Stimulated activated CD8-positive, alpha-beta memory T cell treated with anti-CD3 and anti-CD28 coated beads, Interleukin-15, amount 100 ng/mL, for 4 hours (primary cell): ENCODE results near the gene HCN3.
A peak's percentile ranks its signal among the peaks of the same experiment; 100 is the strongest.
"Not testable (repeated sequence)": the region's sequence is repeated elsewhere in the genome, so short reads cannot be mapped to it uniquely, and the experiment has no call there.

ENCODE experiments used
- DNase-seq, 2 donors: peaks; one replicate each; pipeline ENCODE4 v3.0.0-alpha.2; 2020; ENCODE audit warnings: low read depth in 2 of 2

The HCN3 gene

DNA sequence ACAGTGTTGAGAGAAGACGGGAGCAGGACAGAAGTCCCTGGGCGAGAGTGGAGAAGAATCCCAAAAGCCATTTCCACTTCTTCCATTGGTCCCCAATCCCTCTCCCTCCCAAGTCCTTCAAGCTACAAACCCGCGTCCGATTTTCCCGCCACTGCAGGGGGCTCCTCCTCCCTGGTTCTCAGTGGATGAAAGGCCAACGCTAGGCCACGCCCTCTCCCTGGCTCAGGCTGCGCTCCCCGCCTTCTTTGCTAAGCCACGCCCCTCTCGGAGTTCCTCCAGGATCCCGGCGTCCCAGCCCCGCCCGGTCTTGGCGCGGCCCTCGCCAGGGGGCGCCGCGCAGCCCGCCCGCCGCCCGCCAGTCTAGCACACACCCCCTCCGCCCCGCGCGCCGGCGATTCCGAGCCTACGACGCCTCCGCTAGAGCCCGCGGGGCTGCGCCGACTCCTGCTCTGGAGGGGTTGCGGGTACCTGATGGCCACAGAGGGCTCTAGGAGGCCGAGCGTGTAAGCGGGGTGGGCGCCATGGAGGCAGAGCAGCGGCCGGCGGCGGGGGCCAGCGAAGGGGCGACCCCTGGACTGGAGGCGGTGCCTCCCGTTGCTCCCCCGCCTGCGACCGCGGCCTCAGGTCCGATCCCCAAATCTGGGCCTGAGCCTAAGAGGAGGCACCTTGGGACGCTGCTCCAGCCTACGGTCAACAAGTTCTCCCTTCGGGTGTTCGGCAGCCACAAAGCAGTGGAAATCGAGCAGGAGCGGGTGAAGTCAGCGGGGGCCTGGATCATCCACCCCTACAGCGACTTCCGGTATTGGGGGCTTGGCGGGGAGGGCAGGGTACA lies at the start of gene HCN3:
TSS of gene HCN3 (plus strand) at position 394 of the 832 bp plus-strand sequence. CDS start at position 522, 128 bp downstream.
- DNase-seq, result peak; percentile 86 to 89

DNA sequence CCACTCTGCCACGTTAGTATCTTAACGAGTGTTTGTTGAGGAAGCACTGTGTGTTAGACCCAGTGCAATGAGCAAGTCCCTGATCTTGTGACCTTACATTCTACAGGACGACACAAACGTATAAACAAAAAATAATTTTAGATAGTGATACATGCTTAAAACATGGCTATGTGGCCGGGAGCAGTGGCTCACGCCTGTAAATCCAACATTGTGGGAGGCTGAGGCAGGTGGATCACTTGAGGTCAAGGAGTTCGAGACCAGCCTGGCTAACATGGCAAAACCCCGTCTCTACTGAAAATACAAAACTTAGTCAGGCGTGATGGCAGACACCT lies 49.2 kb upstream of the HCN3 start:
- no peak for DNase-seq

DNA sequence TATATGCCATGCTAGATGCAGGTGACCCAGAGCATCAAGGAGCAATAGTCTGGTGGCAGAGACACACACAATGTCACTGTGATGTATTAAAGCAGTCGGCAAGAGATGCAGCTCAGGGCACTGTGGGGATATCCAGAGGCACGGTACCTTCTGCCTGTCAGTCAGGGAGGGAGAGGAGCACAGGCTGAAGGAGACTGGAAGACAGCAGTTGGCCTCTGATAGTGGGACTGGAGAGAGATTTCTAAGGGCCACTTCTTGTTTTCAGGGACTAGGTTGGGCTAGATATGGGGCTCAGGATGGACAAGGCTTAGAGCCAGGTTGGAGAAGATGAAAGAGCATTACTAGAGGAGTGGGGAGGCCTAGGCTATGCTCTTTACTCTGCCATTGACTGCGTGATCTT lies 46.0 kb upstream of the HCN3 start:
- DNase-seq, result not testable (repeated sequence)

DNA sequence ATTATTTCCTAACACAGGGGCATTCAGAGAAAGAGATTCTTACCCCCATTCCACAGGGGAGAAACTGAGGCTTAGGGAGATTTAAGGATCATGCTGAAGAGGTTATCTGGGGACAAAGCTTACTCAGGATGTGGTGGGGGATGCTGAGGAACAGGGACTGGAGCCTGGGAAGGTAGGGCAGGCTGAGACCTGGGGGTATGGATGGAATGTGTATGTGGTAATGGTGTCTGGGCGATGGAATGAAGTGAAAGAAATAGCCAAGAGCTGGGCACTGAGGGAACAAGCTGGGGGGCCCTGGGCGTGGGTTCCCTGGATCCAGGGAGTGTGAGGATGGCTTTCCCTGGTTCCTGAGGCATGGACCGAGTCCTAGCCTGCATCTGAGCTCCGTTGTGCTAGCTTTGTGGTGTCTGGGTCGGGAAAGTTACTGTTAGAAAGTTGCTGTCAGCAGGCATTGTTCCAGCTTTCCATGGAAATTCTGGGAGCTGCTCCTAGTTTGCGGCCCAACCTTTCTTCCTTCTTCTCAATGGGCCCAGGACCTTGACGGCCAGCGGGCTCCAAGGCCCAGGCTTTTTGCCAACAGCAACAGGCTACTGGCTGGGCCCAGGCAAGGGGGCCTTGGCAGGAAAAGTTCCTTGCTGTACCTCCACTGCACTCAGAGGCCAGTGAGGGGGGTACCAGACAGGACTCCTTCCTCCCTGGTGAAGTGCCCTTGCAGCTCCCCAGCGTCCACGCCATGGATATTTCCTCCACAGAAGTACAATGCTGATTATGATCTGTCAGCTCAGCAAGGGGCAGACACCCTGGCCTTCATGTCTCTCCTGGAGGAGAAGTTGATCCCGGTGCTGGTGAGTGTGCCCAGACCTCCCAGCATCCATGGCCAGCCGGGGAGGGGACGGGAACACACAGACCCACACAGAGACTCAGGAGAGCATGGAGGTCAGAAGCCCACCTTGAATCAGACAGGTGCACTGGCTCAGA lies 45.0 kb upstream of the HCN3 start:
- not testable (repeated sequence) for DNase-seq

DNA sequence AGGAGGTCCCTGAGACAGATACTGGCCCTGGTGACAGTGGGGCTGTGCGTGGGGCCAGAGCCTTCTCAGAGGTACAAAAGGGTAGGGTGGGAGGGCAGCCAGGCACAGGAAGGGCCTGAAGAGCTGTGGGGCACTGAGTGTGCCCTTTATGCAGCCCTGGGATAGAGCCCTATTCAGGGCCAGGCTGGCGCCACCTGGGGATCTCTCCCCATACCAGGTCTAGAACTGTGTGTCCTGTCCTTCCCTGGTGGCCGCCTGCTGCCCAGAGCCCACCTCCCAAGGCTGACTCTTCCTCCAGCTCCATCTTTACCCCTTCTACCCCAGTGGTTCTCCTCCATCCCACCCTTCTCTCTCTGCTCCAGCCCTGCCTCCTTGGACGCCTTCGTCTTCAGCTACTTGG lies 43.8 kb upstream of the HCN3 start:
- not testable (repeated sequence) for DNase-seq

DNA sequence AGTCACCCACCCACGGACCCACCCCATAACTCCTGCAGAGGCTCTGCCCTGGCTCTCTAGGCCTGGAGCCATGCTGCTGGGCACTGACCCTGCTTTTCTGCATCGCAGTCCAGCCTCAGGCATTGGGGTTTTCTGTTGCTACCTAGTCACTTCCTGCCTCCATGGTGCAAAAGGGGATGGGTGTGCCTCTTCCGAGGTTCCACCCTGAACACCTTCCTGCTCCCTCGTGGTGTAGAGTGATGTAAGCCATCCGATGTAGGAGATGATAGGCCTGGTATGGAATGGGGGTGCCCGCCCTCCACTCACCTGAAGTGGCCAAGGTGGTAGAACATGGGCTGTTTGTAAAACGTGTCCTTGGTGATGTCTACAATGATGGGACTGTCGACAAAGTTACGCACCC lies 41.9 kb upstream of the HCN3 start:
- DNase-seq, result not testable (repeated sequence)

DNA sequence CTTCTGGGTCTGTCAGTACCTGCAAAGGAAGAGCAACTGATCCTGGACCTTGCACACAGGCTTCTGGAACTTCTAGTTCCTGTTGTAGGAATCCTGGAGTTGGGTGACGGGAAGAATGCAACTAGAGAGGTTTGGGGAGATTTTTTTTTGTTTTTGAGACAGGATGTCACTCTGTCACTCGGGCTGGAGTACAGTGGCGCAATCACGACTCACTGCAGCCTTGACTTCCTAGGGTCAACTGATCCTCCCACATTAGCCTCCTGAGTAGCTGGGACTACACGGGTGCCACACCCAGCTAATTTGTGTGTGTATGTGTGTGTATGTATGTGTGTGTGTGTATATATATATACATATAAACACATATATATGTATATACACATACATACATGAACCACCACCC lies 40.8 kb upstream of the HCN3 start:
- DNase-seq, result no peak

DNA sequence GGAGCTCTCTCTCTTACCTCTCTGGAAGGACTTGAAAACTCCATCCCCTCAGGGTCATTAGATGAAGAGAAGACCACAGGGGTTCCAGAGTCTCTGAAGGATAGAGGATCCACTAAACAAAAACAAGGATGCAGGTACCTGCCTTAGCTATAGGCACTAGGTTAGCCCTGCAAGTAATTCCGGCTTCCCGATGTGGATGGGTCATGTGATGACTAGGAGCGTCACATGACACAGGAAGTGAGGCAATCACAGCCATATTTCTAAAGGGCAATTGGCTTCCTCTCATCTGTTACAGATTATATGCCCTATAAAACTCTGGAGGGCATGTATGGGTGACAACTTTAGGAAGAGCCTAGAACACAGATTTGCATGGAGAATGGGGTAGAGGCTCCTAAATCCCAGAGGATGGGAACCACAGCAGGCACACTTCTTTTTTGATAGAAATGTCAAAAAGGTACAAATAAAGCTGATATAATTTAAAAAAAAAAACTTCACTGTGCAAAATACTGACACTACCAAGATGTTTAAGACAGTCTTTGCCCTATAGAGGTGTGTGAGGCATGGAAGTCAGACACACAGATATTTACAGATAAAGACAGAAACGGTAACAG lies 36.1 kb upstream of the HCN3 start:
- DNase-seq, result peak in 1 of 2 donors; percentile 52

DNA sequence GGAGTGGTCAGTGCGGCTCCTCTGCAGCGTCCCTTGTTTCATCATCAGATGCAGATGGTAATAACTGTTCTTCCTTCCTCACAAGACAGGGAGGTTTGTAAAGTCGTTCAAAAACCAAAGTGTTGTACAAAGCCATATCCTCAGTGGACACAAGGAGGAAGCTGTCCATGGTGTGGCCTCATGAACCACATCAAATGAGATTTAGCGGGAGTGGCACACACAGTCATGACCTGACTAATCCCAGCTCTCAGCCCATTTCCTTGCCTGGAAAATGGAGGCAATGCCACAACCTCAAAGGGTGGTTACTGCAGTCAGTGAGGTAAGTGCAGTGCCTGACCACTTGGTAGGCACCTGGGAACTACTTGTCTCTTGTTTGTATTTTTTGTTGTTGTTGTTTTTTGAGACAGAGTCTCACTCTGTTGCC lies 35.4 kb upstream of the HCN3 start:
- no peak for DNase-seq

DNA sequence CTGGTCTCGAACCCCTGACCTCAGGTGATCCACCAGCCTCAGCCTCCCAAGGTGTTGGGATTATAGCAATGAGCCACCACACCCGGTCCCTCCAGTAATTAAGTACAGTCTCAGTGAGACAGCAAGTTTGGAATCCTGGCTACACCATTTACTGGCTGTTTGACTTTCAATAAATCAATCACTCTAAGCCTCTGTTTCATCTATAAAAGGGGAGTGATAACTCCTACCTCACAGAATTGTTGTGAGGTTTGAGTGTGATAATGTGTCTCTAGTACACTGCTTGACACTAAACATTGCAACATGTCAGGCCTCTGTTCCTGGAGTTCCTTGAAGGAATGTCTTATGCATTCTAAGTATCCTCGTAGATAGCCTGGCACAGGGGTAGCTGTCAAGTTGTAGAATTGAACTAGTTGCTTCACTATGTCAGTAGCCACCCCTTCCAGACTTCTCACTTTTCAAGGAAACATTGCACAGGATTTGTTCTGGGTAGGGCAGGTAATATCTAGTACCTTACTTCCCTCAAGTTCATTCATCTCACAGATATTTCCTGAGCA lies 34.4 kb upstream of the HCN3 start:
- DNase-seq, result no peak

DNA sequence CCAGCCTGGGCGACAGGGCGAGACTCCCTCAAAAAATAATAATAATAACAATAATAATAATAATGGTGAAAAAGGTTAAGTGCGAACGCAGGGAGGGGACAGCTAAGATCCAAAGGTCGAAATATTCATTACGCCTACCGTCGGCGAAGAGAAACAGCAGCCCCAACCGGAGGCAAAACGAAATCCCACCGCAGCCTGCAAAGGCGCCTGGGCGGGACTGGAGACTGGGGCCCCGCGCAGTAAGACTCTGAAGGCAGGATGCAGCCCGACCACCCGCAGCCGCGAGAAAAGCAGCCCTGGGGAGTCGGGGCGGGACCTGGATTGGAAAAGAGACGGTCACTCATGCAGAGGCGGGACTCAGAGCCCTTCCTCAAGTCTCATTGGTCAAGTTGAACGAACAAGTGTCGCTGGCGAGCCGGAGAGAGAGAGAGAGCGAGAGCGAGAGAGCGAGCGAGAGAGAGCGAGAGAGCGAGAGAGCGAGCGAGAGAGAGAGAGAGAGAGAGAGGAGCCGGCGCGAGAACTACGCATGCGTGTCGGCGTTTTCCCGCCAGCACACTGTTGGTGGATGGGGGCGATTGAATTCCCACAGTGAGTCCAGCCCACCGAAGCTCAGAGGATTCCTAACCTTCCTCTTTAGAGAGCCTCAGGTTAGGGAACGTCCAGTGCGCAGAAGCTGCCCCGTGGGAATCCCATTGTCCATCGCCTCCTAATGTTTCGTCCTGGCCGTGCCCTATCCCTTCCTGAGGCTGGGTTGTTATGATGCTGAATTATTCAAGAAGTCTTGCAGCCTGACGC lies 32.7 kb upstream of the HCN3 start:
- DNase-seq, result peak; percentile 80 to 88

DNA sequence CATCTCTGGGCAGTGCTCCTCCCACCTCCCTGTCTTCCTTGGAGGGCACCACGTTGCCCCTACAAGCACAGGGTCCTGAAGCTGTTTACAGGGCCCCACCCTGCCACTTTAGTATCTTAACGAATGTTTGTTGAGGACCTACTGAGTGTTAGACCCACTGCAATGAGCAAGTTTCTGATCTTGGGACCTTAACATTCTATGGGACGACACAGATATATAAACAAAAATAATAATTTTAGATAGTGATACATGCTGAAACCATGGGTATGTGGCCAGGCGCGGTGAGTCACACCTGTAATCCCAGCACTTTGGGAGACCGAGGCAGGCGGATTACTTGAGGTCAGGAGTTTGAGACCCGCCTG lies 32.1 kb upstream of the HCN3 start:
- no peak for DNase-seq

DNA sequence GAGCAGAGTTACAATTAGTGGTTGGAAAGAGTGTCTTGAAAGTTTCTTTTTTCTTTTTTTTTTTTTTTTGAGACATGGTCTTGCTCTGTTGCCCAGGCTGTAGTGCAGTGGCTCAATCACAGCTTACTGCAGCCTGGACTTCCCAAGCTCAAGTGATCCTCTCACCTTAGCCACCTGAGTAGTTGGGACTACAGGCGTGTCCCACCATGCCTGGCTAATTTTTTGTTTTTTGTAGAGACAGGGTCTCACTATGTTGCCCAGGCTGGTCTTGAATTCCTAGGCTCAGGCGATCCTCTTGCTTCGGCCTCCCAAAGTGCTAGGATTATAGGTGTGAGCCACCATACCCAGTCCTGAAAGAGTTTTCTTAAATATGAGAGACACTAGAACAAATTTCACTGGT lies 30.5 kb upstream of the HCN3 start:
- DNase-seq, result not testable (repeated sequence)

DNA sequence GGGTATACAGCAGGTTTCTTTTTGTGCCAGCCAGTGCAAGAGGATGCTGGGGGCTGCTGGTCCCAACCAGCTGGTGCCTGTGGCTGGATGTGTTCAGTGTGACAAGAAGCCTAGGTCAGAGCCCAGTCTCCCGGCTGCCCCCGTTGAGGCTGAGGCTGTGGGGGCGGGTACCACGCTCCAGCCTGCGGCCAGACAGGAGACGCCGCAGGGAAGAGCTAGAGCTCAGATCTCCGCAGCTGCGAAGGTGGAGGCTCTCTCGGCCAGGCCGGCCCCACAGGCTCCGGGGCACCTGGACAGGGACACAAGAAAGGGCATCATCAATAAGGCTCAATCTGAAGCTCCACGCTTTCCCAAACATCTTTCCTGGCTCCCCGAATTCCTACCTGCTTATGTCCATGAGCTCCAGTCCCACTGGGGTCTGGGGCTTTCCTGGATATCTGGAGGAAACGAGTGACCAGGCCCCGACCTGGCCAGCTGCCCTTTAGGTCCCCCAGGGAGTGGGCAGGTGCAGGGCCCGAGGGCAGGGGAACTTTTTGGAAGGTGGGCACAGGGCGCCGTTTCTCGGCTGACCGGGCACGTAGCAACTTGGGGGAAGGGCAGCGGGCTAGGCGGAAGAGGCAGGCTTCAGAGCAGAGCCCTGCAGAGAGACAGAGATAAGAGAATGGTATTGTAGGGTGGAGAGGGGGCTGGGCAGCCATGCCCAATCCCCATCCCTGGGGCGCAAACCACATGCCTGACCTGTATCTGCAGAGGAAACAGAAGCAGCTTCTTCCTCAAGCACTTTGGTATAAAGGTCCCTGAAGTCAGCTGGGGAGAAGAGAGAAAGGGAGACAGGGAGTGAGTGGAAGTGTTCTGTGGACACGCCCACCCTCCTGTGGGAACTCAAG lies 29.4 kb upstream of the HCN3 start:
- no peak for DNase-seq

DNA sequence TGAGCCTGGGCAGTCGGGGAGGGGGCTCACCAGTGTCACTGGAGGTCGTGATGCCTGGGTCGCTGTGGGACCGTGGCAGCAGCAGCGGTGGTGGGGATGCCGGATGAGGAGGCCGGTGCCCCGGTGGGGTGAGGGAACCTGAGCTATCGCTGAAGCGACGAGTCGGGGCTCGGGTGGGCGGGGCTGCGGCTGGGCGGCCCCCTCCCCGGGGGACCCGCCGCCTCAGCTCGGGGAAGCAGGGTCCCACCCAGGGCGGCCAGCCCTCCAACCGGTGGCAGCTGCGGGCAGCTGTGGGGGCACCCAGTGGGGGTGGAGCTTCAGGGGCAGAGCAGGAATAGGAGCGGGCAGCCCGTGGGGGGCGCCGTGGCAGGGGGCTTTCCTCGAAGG lies 27.0 kb upstream of the HCN3 start:
- DNase-seq, result no peak

DNA sequence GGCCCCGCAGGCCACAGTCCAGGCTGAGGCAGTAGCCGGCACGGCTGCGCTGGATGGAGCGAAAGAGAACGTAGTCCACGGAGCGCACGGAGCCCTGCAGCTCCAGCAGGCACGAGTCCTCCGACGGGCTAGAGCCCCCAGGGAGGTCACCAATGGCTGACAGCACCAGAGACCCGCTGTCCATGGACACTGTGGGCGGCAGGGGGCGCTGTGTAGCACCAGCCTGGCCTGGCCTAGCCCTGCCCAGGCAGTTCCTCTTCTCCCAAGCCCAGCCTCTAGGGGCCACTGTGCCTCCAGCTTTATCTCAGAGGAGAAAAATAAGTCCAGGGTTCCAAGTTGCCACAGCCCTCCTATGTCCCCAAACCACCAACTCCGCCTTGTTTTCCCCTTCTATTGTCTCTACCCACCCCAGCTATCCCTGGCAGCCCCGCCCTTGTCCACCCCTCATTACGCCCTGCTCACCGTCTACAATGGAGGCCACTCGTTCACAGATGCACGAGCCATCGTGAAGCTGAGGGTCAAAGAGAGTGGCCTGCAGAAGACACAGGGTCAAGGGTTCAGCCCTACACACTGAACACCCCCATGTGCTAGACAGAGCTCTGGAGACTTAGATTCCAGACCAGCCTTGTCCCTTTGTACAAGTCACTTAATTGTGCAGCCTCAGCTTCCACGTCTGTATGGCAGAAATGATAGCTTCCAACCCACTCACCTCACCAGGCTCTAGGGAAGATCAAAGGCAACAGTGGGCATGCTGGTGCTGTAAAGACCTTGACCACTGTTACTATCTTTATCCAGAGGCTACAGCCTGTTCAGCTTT lies 26.4 kb upstream of the HCN3 start:
- peak; percentile 81 to 90 for DNase-seq

DNA sequence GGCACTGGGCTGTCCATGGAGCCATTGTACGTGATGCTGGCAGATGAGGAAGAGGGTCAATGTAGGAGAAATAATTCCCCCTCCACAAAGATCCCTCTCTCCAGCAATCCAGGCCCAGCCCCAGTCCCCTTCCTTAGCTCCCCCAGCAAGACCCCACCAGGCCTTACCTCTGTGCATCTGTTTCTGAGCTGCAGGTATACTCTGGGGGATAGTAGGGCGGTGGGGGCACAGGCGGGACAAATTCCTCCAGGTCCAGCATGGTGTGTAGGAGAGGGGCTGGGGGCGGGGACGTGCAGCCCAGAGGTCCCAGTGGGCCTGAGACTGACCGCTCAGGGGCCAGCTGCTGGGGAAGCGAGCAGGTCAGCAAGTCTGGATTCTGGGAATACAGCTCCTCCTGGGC lies 25.7 kb upstream of the HCN3 start:
- no peak for DNase-seq

DNA sequence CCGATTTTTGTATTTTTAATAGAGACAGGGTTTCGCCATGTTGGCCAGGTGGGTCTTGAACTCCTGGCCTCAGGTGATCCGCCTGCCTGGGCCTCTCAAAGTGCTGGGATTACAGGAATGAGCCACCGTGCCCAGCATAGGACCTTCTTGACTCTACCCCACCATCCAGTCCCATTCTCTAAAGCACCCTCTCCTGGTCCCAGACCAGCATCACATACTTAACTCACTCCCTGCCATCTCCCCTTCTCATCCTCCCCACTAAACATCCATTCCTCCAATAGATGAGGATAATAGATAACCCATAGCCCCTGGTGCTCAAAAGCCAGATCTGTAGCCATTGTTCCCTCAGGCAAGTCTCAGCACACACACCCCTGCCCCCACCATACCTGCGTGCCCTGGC lies 24.1 kb upstream of the HCN3 start:
- DNase-seq, result no peak

DNA sequence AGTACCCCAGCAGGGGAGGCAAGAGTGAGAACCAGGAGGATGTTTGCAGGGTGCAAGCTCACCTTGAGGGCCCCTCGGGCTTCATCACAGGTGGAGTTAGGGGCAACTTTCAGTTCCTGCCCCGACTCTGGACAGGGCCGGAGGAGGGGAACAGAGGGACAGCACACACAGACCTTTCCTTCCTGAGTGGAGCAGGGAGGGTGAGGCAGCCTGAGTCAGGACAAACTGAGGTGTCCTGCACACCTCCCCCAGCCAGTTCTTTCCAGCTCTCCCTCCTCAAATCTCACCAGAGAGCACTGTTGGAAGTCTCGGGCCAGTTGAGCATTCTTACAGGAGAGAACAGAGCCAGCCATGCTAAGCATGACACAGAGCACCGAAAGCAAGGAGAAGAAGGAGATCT lies 23.5 kb upstream of the HCN3 start:
- DNase-seq, result no peak
